ENCODE results near the gene PTPRN2.
"Not testable (repeated sequence)": the region's sequence is repeated elsewhere in the genome, so short reads cannot be mapped to it uniquely, and the experiment has no call there.

PTPRN2 gene

DNA sequence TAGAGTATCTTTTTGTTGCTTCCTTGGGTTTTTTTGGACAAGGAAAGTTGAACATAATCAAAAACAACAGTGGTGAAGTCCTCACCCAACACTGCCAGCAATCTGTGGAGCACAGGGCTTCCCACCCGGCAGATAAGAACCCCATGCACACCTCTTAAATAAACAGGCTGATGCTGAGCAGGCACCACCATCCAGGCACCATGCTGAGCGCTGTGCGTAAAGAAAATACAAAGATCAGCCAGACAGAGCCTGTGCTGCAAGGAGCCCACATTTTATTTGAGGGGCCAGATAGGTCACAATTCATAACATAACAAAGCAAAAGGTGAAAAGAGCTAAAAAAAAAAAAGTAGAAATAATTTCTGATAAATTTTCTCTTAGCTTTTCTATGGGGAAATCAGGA, 231.2 kb downstream of the PTPRN2 start:
- Histone ChIP-seq H3K36me3 (ENCODE audit: insufficient read depth, low read length) (no peaks in the 10 kb centered on the region), H3K4me1 (ENCODE audit: insufficient read depth, low read length) (no peaks in the 10 kb centered on the region), H3K9me3 (ENCODE audit: low read length) (no peaks in the 10 kb centered on the region), H3K27ac (ENCODE audit: low read depth, low read length) (no peak overlapping the region), H3K9ac (ENCODE audit: low read length) (no peak overlapping the region), H3K4me3 (ENCODE audit: low read depth in 1 of 2, low read length in 2 of 2) (no peak overlapping the region), H3K27me3 (ENCODE audit: control insufficient read depth in 1 of 2, insufficient read depth in 2 of 2, low read length in 2 of 2) (peaks cover 0 to 5% of the 10 kb centered on the region in 2 donors)

DNA sequence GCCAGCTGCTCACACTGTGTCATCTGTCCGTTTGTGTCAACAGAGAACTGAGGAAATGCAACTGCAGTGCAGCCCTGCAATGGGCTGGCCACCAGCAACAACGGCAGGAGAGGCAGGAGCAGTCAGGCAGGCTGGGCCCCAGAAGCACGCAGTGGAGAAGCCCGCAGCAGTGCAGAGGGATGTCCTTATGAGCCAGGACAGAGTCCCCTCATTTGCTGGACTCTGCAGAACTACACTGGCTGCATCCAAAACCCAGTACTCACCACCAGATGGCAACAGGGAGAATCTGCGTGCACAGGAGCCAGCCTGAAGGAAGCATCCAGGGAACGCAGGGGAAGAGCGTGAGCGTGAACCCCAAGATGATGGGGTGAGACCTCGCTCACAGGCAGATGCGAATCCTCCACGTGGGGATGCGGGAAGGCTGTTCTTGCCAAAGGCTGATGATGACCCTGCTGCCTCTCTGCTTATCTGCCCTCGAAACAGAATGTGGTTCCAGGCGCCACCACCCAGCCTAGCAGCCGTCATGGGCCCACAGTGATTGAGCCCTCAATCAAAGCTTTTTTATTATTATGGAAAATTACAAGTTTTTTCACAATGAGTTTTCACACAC, 232.1 kb downstream of the PTPRN2 start:
- H3K9ac ChIP-seq (ENCODE audit: low read length) = no peak overlapping the region
- H3K4me3 ChIP-seq (ENCODE audit: low read depth in 1 of 2, low read length in 2 of 2) = no peak overlapping the region
- no peaks in the 10 kb centered on the region for H3K36me3 ChIP-seq (ENCODE audit: insufficient read depth, low read length)
- no peak overlapping the region for H3K27ac ChIP-seq (ENCODE audit: low read depth, low read length)
- H3K9me3 ChIP-seq (ENCODE audit: low read length) = no peaks in the 10 kb centered on the region
- no peaks in the 10 kb centered on the region for H3K4me1 ChIP-seq (ENCODE audit: insufficient read depth, low read length)
- peaks cover 0 to 5% of the 10 kb centered on the region in 2 donors for H3K27me3 ChIP-seq (ENCODE audit: control insufficient read depth in 1 of 2, insufficient read depth in 2 of 2, low read length in 2 of 2)

DNA sequence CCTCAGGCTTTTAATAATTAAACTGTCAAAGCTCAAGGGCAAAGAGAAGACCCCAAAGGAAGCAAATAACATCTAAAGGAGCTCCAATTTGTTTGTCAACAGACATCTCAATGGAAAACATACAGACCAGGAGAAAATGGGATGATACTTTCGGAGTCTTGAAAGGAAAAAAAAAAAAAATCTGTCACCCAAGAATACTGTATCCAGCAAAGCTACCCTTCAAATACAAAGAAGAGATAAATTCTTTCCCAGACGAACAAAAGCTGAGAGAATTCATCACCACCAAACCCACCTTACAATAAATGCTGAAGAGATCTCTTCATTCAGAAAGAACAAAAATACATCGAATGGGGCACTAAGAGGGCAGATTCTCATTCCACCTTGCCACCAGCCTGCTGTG, 232.8 kb downstream of the PTPRN2 start:
- no peaks in the 10 kb centered on the region for H3K4me1 ChIP-seq (ENCODE audit: insufficient read depth, low read length)
- H3K9ac ChIP-seq (ENCODE audit: low read length) = no peak overlapping the region
- H3K4me3 ChIP-seq (ENCODE audit: low read depth in 1 of 2, low read length in 2 of 2) = no peak overlapping the region
- H3K36me3 ChIP-seq (ENCODE audit: insufficient read depth, low read length) = no peaks in the 10 kb centered on the region
- no peak overlapping the region for H3K27ac ChIP-seq (ENCODE audit: low read depth, low read length)
- peaks cover 0 to 5% of the 10 kb centered on the region in 2 donors for H3K27me3 ChIP-seq (ENCODE audit: control insufficient read depth in 1 of 2, insufficient read depth in 2 of 2, low read length in 2 of 2)
- no peaks in the 10 kb centered on the region for H3K9me3 ChIP-seq (ENCODE audit: low read length)

DNA sequence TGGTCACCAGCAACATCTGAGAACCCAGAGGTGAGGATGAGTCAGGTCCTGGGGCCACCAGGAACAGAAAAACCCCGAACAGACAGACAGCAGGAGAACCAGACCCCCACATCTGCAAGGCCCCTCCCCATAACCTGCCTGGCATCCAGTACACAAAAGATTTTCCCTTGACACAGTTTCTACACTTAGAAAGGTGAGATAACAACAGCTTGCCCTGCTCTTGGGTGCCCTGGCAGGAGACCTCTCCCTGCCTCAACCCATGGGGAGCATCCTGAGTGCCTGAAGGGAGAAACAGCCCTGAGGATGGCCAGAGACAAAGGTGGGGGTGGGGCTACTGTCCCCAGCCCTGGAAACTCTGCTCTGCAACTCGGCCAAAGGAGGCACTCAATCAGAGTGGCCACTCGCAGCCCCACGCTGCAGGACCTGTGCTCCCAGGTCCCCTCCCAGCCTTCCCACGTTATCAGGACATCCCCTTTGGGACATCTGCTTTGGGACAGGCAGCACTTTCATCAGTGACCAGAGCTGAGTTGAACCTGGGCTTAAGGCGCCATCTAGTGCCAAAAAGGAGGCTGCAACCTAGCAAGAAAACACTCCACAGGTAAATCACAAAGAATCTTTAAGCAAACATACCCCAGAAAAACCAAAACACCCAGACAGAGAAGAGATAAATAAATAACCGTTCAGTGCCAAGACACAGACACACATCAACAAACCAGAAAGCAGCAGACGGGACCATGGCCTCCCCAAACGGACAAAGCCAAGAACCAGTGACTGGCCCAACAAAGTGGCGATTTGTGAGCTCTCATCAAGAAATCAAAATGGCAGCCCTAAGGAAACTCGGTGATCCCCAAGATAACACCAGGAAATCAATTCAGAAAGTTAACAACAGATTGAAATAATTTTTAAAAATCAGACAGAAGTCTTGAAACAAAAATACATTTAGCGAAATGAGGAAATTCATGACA, 233.7 kb downstream of the PTPRN2 start:
- H3K27me3 ChIP-seq (ENCODE audit: control insufficient read depth in 1 of 2, insufficient read depth in 2 of 2, low read length in 2 of 2) = peaks cover 0 to 5% of the 10 kb centered on the region in 2 donors
- no peak overlapping the region for H3K4me3 ChIP-seq (ENCODE audit: low read depth in 1 of 2, low read length in 2 of 2)
- H3K36me3 ChIP-seq (ENCODE audit: insufficient read depth, low read length) = no peaks in the 10 kb centered on the region
- H3K27ac ChIP-seq (ENCODE audit: low read depth, low read length) = no peak overlapping the region
- H3K4me1 ChIP-seq (ENCODE audit: insufficient read depth, low read length) = no peaks in the 10 kb centered on the region
- H3K9me3 ChIP-seq (ENCODE audit: low read length) = no peaks in the 10 kb centered on the region
- no peak overlapping the region for H3K9ac ChIP-seq (ENCODE audit: low read length)

DNA sequence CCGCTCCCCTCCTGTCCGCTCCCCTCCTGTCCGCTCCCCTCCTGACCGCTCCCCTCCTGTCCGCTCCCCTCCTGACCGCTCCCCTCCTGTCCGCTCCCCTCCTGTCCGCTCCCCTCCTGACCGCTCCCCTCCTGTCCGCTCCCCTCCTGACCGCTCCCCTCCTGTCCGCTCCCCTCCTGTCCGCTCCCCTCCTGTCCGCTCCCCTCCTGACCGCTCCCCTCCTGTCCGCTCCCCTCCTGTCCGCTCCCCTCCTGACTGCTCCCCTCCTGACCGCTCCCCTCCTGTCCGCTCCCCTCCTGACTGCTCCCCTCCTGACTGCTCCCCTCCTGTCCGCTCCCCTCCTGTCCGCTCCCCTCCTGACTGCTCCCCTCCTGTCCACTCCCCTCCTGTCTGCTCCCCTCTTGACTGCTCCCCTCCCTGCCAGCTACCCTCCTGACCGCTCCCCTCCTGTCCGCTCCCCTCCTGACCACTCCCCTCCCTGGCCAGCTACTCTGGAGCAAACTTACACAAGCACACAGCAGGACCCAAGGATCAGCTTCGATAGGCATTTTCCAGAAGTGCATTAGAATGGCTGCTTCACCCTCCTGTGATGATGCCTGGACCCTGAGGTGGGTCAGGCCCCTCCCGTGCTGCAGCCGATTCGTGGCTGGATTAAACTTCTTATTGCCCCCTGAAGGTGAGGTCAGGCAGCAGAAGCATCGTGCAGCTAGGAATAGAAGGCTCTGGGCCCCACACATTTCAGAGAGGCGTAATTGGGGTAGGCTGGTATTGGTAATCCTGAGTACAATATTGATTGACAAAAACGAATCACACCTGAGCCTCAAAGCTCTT, 235.5 kb downstream of the PTPRN2 start:
- not testable (repeated sequence) for H3K27me3 ChIP-seq (ENCODE audit: control insufficient read depth in 1 of 2, insufficient read depth in 2 of 2, low read length in 2 of 2); H3K27ac ChIP-seq (ENCODE audit: low read depth, low read length); H3K4me3 ChIP-seq (ENCODE audit: low read depth in 1 of 2, low read length in 2 of 2); H3K9ac ChIP-seq (ENCODE audit: low read length); H3K36me3 ChIP-seq (ENCODE audit: insufficient read depth, low read length); H3K9me3 ChIP-seq (ENCODE audit: low read length); H3K4me1 ChIP-seq (ENCODE audit: insufficient read depth, low read length)

DNA sequence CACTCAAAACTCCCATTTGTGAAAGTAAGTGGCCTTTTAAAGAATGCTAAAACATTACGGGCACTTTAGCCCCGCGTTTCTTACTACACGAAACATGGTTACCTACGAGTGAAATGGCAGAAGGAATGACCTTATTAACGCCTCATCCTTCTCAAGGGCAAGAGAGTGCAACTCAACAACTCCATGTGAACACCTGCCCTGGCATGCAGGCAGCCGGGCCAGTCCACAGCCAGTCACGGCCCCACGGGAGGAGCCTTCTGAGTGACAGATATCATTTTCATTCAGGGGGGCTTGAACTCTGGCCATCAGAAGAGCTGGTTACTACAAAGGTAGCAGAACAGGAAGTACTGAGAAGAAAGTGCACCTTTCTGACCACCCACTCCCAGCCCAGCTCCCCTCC, 236.1 kb downstream of the PTPRN2 start:
- Histone ChIP-seq H3K27me3 (ENCODE audit: control insufficient read depth in 1 of 2, insufficient read depth in 2 of 2, low read length in 2 of 2) (peaks cover 0 to 5% of the 10 kb centered on the region in 2 donors), H3K9me3 (ENCODE audit: low read length) (no peaks in the 10 kb centered on the region), H3K9ac (ENCODE audit: low read length) (no peak overlapping the region), H3K36me3 (ENCODE audit: insufficient read depth, low read length) (no peaks in the 10 kb centered on the region), H3K27ac (ENCODE audit: low read depth, low read length) (no peak overlapping the region), H3K4me1 (ENCODE audit: insufficient read depth, low read length) (no peaks in the 10 kb centered on the region), H3K4me3 (ENCODE audit: low read depth in 1 of 2, low read length in 2 of 2) (no peak overlapping the region)

DNA sequence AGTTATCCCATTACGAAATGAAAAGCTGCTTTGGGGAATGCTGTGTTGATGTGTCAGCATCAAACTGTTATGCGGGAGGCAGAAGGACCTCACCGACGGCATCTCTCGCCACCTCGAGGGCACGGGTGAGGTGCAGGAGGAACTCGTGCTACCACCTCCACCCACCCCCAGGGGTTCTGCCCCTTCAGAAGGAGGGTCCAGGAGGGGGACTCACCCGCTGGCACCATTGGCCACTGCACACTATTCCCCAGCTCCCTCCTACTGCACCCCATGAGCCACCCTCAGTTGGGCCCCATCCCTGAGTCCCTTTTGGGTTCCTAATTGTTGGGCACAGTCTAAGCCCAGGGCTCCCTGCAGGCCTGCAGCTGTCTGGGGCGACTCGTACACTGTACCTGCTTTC, 236.6 kb downstream of the PTPRN2 start:
- no peaks in the 10 kb centered on the region for H3K9me3 ChIP-seq (ENCODE audit: low read length)
- no peak overlapping the region for H3K4me3 ChIP-seq (ENCODE audit: low read depth in 1 of 2, low read length in 2 of 2)
- H3K9ac ChIP-seq (ENCODE audit: low read length) = no peak overlapping the region
- H3K4me1 ChIP-seq (ENCODE audit: insufficient read depth, low read length) = no peaks in the 10 kb centered on the region
- H3K27me3 ChIP-seq (ENCODE audit: control insufficient read depth in 1 of 2, insufficient read depth in 2 of 2, low read length in 2 of 2) = peaks cover 0 to 5% of the 10 kb centered on the region in 2 donors
- no peak overlapping the region for H3K27ac ChIP-seq (ENCODE audit: low read depth, low read length)
- no peaks in the 10 kb centered on the region for H3K36me3 ChIP-seq (ENCODE audit: insufficient read depth, low read length)

DNA sequence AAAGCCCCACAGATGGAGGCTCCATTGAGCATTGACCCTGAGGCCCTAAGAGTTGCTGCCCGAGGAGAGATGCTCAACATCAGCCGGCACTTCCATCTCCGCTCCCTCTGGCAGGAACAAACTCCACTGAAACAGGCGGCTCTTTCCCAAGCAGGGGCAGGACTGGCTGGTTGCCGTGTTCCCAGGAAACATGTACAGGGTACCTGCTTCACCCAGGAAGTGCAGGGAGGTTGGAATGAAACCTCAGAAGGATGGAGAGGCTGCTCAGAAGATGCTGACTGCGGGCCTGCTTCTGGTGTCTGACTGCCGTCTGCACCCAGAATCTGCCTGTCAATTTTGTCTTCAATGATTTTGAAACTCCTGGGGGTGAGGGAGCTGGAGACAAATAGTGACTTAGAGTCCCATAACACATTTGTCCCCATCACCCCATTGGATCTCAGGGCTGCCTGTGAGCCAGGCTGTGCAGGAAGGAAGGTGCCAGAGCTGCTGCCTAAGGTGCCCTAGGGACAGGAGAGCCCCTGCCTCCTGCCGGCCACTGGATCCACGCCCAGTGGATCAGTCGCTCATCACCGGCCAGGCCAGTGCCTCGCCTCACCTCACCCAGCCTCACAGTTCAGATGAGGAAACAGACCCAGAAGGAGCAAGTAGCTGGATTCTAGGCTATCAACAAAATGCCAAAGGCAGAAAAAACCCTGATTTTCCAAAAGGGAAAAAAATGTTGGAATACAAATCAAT, 237.3 kb downstream of the PTPRN2 start:
- no peak overlapping the region for H3K4me3 ChIP-seq (ENCODE audit: low read depth in 1 of 2, low read length in 2 of 2)
- H3K9me3 ChIP-seq (ENCODE audit: low read length) = no peaks in the 10 kb centered on the region
- H3K4me1 ChIP-seq (ENCODE audit: insufficient read depth, low read length) = no peaks in the 10 kb centered on the region
- H3K9ac ChIP-seq (ENCODE audit: low read length) = no peak overlapping the region
- no peak overlapping the region for H3K27ac ChIP-seq (ENCODE audit: low read depth, low read length)
- no peaks in the 10 kb centered on the region for H3K36me3 ChIP-seq (ENCODE audit: insufficient read depth, low read length)
- peaks cover 0 to 5% of the 10 kb centered on the region in 2 donors for H3K27me3 ChIP-seq (ENCODE audit: control insufficient read depth in 1 of 2, insufficient read depth in 2 of 2, low read length in 2 of 2)

DNA sequence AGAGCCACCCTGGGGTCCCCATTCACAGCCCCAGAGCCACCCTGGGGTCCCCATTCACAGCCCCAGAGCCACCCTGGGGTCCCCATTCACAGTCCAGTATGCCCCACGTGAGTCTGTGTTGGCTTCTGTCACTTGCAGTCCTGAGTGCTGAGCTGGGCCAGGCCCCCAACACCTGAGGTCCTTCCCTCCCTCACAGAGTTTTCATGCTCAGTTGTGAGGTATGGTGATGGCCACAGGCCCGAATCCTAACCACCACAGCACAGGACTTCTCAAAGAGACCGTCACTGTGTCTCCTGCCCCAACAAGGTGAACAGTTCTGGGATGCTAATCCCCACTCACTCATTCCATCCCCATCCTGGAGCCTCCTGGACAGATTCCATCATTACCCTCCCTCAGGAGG, 239.2 kb downstream of the PTPRN2 start:
- Histone ChIP-seq H3K36me3 (ENCODE audit: insufficient read depth, low read length) (no peaks in the 10 kb centered on the region), H3K4me1 (ENCODE audit: insufficient read depth, low read length) (no peaks in the 10 kb centered on the region), H3K4me3 (ENCODE audit: low read depth in 1 of 2, low read length in 2 of 2) (no peak overlapping the region), H3K9ac (ENCODE audit: low read length) (no peak overlapping the region), H3K27ac (ENCODE audit: low read depth, low read length) (no peak overlapping the region), H3K9me3 (ENCODE audit: low read length) (no peaks in the 10 kb centered on the region), H3K27me3 (ENCODE audit: control insufficient read depth in 1 of 2, insufficient read depth in 2 of 2, low read length in 2 of 2) (no peaks in the 10 kb centered on the region)

DNA sequence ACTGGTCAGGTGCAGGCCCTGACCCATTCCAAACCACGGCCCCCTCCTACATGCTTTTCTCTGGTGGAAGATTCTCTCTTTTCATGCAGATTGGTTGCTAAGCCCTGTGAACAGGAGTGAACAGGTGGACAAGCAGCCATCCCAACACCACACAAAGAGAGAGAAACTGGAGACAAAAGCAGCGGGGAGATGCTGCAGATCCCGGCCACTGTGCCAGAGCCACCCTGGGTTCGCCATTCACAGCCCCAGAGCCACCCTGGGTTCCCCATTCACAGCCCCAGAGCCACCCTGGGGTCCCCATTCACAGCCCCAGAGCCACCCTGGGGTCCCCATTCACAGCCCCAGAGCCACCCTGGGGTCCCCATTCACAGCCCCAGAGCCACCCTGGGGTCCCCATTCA, 239.6 kb downstream of the PTPRN2 start:
- H3K36me3 ChIP-seq (ENCODE audit: insufficient read depth, low read length); H3K27me3 ChIP-seq (ENCODE audit: control insufficient read depth in 1 of 2, insufficient read depth in 2 of 2, low read length in 2 of 2); H3K4me3 ChIP-seq (ENCODE audit: low read depth in 1 of 2, low read length in 2 of 2); H3K9ac ChIP-seq (ENCODE audit: low read length); H3K9me3 ChIP-seq (ENCODE audit: low read length); H3K27ac ChIP-seq (ENCODE audit: low read depth, low read length); H3K4me1 ChIP-seq (ENCODE audit: insufficient read depth, low read length): not testable (repeated sequence)

DNA sequence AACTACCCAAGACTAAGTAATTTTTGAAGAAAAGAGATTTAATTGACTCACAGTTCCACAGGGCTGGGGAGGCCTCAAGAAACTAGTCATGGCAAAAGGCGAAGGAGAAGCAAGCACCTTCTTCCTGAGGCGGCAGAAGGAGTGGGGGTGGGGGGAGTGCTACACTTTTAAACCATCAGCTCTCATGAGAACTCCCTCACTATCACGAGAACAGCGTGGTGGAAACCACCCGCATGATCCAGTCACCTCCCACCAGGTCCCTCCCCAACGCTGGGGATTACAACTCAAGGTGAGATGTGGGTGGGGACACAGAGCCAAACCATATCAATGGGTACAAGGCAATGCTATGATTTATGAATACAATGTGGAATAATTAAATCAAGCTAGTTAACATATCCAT, 241.9 kb downstream of the PTPRN2 start:
- H3K9me3 ChIP-seq (ENCODE audit: low read length) = no peaks in the 10 kb centered on the region
- no peak overlapping the region for H3K9ac ChIP-seq (ENCODE audit: low read length)
- H3K27me3 ChIP-seq (ENCODE audit: control insufficient read depth in 1 of 2, insufficient read depth in 2 of 2, low read length in 2 of 2) = no peaks in the 10 kb centered on the region
- no peak overlapping the region for H3K27ac ChIP-seq (ENCODE audit: low read depth, low read length)
- no peaks in the 10 kb centered on the region for H3K36me3 ChIP-seq (ENCODE audit: insufficient read depth, low read length)
- H3K4me3 ChIP-seq (ENCODE audit: low read depth in 1 of 2, low read length in 2 of 2) = no peak overlapping the region
- H3K4me1 ChIP-seq (ENCODE audit: insufficient read depth, low read length) = no peaks in the 10 kb centered on the region

All from muscle layer of colon (tissue), 2 donors.